GM21447 (cell line): ENCODE results near the gene TPGS1.

ENCODE experiments used
- ATAC-seq: cut with Tn5 transposase; IDR thresholded peaks from one replicate; pipeline ENCODE4 v1.9.1; 2021; ENCODE audit not compliant: unreplicated experiment

Gene TPGS1

GRCh38 chr19:513368-514165 lies 6.3 kb downstream of the TPGS1 start:
- ATAC-seq: no peak

- ATAC-seq: no peak
These were observed 6.9 kb downstream of the TPGS1 start for GRCh38 chr19:514166-514663.

DNA sequence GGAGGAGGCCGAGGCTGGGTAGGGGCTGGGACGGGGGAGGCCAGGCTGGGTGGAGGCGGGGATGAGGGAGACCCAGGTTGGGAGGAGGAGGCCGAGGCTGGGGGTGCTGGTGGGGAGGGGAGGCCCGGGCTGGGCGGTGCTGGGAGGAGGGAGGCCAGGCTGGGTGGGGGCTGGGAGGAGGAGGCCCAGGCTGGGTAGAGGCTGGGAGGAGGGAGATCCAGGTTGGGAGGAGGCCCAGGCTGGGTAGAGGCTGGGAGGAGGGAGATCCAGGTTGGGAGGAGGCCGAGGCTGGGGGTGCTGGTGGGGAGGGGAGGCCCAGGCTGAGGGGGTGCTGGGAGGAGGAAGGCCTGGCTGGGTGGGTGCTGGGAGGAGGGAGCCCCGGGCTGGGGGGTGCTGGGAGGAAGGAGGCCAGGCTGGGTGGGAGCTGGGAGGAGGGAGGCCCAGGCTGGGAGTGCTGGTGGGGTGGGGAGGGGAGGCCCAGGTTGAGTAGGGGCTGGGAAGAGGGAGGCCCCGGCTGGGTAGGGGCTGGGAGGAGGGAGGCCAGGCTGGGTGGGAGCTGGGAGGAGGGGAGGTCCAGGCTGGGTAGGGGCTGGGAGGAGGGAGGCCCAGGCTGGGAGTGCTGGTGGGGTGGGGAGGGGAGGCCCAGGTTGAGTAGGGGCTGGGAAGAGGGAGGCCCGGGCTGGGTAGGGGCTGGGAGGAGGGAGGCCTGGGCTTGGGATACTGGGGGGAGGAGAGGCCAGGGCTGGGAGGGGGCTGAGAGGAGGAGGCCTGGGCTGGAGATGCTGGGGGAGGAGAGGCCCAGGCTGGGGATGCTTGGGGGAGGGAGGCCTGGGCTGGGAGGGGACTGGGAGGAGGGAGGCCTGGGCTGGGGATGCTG lies 10.7 kb downstream of the TPGS1 start:
- ATAC-seq: no peak

DNA sequence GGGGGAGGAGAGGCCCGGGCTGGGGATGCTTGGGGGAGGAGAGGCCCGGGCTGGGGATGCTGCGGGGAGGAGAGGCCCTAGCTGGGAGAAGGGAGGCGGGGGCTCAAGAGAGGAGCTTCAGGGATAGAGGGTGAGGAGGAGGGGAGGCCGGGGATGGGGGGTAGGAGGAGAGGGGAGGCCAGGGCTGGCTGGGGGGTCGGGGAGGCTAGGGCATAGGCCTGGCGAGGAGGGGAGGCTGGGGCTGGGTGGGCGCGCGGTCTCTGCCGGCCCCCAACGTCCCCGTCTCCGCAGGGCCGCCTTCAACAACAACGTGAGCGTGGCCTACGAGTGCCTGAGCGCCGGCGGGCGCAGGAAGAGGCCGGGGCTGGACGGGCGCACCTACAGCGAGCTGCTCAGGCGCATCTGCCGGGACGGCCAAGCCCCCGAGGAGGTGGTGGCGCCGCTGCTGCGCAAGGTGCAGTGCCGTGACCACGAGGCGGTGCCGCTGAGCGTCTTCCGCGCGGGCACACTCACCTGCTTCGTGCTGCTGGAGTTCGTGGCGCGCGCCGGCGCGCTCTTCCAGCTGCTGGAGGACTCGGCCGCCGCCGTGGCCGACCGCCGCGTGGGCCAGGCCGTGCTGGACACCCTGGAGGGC lies 11.4 kb downstream of the TPGS1 start:
- ATAC-seq: no peak

GRCh38 chr19:519449-519865 lies 12.2 kb downstream of the TPGS1 start:
- ATAC-seq: no peak

DNA sequence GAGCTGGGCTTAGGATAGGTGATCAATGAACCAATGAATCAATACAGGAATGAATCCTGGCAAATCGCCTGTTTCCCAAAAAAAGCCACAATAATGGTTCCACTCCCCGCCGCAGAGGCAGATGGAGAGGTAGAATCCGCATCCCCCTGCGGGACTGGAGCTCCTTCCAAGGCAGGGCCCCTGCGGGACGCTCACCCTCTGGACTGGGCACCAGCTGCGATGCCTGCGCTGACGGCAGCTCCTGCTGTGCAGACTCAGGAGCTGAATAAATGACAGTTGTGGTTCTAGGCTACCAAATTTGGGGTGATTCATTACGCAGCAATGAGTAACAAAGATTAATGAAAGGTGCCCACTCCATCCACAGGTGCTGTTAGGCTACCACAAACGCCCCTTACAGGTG lies 15.4 kb downstream of the TPGS1 start:
- no peak for ATAC-seq

GRCh38 chr19:524062-524674 lies 16.9 kb downstream of the TPGS1 start:
- ATAC-seq: no peak

DNA sequence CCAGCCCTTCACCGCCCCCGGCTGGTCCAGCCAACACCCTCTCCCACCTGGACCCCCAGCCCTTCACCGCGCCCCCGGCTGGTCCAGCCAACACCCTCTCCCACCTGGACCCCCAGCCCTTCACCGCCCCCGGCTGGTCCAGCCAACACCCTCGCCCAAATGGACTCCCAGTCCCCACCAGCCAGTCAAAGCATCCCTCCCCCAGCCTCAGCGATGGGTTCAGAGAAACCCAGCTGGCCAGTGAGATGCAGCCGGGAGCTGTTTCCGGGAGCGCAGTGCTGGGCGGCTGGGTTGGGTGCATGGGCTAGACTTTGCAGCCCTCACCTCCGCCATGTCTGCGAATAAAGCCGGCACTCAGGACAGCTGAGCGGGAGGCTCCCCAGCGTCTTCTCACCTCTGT lies 17.7 kb downstream of the TPGS1 start:
- ATAC-seq: no peak

DNA sequence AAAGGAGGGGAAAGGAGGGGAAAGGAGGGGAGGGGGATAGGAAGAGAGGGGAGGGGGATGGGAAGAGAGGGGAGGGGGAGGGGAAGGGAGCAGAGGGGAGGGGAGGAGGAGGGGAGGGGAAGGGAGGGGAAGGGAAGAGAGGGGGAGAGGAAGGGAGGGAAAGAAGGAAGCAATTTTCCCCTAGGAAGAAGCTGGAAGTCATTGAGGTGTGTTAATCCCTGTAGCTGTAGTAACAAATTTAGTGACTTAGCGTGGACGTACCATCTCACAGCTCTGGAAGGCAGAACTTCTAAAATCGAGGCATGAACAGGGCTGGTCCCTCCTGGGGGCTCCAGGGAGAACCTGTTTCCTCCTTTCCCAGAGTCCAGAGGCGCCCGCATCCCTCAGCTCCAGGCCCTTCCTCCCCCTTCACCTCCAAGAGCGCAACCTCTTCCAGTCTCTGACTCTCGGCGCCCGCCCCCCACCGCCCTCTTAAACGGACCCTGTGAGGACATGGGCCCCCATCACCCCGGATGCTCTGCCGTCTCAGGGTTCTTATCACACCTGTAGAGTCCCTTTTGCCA lies 18.6 kb downstream of the TPGS1 start:
- ATAC-seq: no peak

DNA sequence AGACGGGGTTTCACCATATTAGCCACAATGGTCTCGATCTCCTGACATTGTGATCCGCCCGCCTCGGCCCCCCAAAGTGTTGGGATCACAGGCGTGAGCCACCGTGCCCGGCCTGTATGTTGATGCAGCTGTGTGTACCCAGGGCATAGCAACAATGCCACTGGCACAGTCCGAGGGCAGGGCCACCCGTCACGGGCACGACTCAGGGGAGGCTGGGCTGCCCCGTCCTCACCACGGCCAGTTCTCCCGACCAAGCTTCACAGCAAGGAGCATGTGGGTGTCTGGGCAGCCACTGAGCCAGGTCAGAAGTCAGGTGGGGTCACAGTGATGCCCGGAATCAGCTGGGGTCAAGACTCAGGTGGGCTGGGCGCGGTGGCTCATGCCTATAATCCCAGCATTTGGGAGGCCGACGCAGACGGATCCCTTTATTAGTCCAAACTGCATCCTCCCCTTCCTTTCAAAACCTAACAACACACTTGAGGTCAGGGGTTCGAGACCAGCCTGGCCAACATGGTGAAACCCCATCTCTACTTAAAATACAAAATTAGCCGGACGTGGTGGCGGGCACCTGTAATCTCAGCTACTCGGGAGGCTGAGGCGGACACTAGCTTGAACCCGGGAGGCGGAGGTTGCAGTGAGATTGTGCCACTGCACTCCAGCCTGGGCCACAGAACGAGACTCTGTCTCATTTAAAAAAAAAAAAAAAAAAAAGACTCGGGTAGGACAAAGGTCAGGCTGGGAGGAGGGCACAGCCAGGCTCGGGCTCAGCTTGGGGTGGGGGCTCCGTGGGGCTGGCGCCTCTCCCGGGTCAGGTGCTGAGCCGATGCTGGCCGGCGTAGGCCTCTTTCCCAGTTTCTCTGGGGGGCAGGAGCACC lies 23.1 kb downstream of the TPGS1 start:
- no peak for ATAC-seq

DNA sequence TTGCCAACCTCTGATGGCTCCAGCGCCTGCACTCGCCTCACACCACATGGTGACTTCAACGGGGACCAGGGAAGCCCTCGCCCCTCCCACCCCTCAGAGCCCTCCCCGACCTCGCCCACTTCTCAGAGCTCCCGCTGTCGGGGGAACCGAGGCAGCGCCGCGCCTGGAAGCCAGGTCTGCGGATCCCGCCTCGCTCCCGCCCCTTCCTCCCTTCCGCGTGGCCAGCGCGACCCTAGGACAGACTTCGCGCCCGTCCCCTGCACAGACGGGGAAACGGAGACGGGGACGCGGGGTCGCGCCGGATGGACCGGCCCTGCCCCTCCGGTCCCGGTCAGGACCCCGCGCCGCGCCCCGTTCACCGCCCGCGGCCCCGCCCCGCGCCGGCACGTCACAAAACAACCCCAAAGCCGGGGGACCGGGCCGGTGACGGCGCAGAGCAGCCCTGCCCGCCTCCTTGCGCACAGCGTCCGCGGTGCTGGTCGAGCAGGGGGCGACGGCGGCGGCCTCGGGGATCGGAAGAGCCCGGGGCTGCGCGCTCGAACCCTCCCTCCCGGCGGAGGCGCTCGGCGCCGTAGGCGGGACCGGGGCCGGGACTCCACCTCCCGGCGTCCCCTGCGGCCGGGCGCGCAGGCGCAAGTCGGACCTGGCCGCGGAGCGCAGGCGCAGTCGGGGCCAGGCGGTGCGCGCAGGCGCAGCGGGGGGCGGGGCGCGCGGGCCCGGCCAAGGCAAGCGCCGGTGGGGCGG lies 23.9 kb downstream of the TPGS1 start:
- ATAC-seq: peak; percentile 49

- peak; percentile 9 for ATAC-seq
These were observed 24.7 kb downstream of the TPGS1 start, which contains the start of gene CDC34 for GRCh38 chr19:531753-532560. Gene CDC34, plus strand, starts transcription at chr19:531760. Its CDS starts 172 bp downstream, at chr19:531932.

DNA sequence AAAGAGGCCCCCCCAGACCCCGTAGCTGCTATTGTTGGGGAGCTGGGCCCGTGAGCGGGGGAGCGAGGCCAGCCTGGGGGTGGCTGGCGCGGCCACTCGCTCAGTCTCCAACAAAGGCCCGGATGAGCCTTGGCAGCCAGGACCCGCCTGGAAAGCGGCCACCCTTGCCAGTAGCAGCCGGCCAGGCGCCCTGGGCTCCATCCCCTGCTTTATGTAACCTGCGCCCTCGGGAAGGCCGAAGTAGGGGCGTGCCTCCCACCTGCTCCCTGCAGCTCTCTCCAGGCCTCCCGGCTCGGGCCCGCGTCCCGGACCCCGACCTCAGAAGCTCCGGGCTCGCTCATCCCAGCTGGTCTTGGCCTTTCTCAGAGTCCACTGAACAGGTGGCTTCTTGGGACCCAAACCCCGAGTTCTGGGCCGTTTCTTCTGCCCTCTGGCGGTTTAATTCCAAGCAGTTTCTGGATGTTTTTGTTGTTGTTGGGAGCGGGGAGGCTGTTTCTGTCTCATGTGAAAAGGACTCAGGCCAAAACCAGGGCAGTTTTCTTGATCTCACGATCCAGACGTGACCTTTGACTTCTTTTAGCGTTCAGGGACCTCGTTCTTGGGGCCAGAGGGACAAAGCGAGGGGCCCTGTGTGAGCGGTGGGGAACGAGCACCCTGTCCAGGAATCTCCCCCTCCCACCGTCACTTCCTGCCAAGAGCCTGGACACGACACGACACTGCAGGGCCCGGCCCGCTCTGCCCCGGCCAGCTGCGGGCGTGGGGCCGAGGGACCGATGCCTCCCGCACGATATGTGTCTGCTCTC lies 25.5 kb downstream of the TPGS1 start:
- ATAC-seq: no peak

DNA sequence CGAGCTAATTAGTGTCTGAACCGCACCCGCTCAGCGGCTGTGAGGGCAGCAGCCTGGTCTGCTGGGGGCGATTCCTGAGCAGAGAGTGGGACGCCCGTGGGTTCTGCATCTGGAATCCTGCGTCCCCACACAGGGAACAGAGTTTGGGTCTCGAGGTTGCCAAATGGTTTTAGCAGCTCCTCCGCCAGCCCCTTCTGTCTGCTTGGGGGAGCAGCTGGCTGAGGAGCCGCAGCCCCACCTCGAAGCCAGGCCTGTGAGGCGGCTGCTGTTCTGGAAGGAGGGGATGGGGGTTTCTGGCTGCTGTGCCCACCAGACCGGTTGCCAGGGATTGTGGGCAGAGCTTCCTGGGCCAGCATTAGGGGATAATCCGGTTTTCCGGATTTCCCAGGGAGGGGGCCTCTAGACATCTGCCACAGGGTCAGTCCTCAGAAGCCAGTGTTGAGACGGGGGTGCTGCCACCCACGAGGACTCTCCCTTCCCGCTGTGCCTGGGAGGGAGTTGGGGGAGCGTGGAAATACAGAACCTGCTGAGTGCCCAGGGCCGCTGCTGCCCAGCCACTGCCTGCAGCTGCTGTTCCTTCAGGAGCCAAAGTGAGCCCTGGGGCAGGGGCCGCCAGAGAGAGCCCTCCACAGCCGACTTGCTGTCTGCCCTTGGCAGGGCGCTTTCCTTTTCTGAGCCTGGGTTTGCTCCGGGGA lies 26.2 kb downstream of the TPGS1 start:
- no peak for ATAC-seq

- ATAC-seq: no peak
These were observed 26.8 kb downstream of the TPGS1 start for GRCh38 chr19:534088-534487.

- no peak for ATAC-seq
These were observed 27.9 kb downstream of the TPGS1 start for GRCh38 chr19:535017-535835.
